K562 (cell line): ENCODE data around the gene TMEM45A.
A peak's percentile ranks its signal among the peaks of the same experiment; 100 is the strongest.

ENCODE experiments used
- CBFA2T3 ChIP-seq: fragments of 450-650 bp; IDR thresholded peaks from 2 replicates; pipeline ENCODE4 v1.6.1; 2017
- CTCF ChIP-seq, 3 experiments: IDR thresholded peaks in 2 of 3; conservative IDR thresholded peaks in 1 of 3; 2 replicates each; pipeline ENCODE4 v1.5.1; 2011 to 2012; ENCODE audit warnings: low read length in 3 of 3, mild to moderate bottlenecking in 3 of 3, control low read depth in 2 of 3, improper control_type of control experiment in 1 of 3, inconsistent platforms in 1 of 3, low read depth in 1 of 3, mixed read lengths in 1 of 3, moderate library complexity in 1 of 3; ENCODE audit not compliant: insufficient read depth in 2 of 3
- EP300 ChIP-seq: IDR thresholded peaks from 2 replicates; pipeline ENCODE4 v1.6.1; 2012; ENCODE audit warnings: low read length, improper control_type of control experiment
- GATAD2A ChIP-seq: fragments of 450-650 bp; IDR thresholded peaks from 2 replicates; pipeline ENCODE4 v1.6.1; 2017
- KDM1A ChIP-seq, 2 experiments: fragments of 450-650 bp; IDR thresholded peaks; 2 replicates each; pipeline ENCODE4 v1.6.1; 2016; ENCODE audit warnings: mild to moderate bottlenecking in 2 of 2
- POLR2AphosphoS5 ChIP-seq: IDR thresholded peaks from 2 replicates; pipeline ENCODE4 v1.6.1; 2011; ENCODE audit warnings: mild to moderate bottlenecking, low read depth, low read length, moderate library complexity; ENCODE audit not compliant: control insufficient read depth, insufficient read depth
- TAF1 ChIP-seq: IDR thresholded peaks from 2 replicates; pipeline ENCODE4 v1.6.1; 2011; ENCODE audit warnings: mild to moderate bottlenecking, low read length, moderate library complexity; ENCODE audit not compliant: insufficient read depth, control insufficient read depth, severe bottlenecking; ENCODE audit errors: extremely low read depth
- ZNF707 ChIP-seq: fragments of 250-450 bp; sonication (Bioruptor Pico); conservative IDR thresholded peaks from 2 replicates; pipeline ENCODE4 v1.8.0; 2022; ENCODE audit warnings: inconsistent platforms, mild to moderate bottlenecking, moderate library complexity
- ZNF780A ChIP-seq: fragments of 250-450 bp; sonication (Bioruptor Pico); IDR thresholded peaks from 2 replicates; pipeline ENCODE4 v1.5.0; 2021; ENCODE audit warnings: mild to moderate bottlenecking
- TF ChIP-seq, protein P1 (sequence below): IDR thresholded peaks from 3 replicates; pipeline ENCODE4 v1.6.1; 2011; ENCODE audit warnings: borderline replicate concordance, mild to moderate bottlenecking, moderate library complexity; ENCODE audit not compliant: insufficient read length; ENCODE audit errors: extremely low read depth
- TF ChIP-seq, protein P2 (sequence below): IDR thresholded peaks from 2 replicates; pipeline ENCODE4 v1.6.1; 2016; ENCODE audit warnings: missing genetic modification characterization, missing compliant biosample characterization
- TF ChIP-seq, protein P3 (sequence below): sonication (generic); formaldehyde crosslinking; IDR thresholded peaks from 2 replicates; pipeline ENCODE4 v1.8.1; 2022; ENCODE audit warnings: missing genetic modification reagents

- TF ChIP-seq ZNF780A (CRISPR knock-in tag) (no peak), EP300 (peak; percentile 13; the same call in 1 of the 2 replicates), ZNF707 (CRISPR knock-in tag) (no peak), CTCF (IDR thresholded peaks at IDR 0.05 in 2 of 3, conservative IDR thresholded peaks at IDR 0.05 in 1 of 3; ENCODE audit: insufficient read depth in 2 of 3, low read depth in 1 of 3, low read length in 3 of 3) (no peak), TAF1 (no peak), GATAD2A (no peak), KDM1A (IDR thresholded peaks at IDR 0.05) (peak; percentile 88), CBFA2T3 (peak; percentile 87), POLR2AphosphoS5 (no peak)
- TF ChIP-seq, protein P1, sequence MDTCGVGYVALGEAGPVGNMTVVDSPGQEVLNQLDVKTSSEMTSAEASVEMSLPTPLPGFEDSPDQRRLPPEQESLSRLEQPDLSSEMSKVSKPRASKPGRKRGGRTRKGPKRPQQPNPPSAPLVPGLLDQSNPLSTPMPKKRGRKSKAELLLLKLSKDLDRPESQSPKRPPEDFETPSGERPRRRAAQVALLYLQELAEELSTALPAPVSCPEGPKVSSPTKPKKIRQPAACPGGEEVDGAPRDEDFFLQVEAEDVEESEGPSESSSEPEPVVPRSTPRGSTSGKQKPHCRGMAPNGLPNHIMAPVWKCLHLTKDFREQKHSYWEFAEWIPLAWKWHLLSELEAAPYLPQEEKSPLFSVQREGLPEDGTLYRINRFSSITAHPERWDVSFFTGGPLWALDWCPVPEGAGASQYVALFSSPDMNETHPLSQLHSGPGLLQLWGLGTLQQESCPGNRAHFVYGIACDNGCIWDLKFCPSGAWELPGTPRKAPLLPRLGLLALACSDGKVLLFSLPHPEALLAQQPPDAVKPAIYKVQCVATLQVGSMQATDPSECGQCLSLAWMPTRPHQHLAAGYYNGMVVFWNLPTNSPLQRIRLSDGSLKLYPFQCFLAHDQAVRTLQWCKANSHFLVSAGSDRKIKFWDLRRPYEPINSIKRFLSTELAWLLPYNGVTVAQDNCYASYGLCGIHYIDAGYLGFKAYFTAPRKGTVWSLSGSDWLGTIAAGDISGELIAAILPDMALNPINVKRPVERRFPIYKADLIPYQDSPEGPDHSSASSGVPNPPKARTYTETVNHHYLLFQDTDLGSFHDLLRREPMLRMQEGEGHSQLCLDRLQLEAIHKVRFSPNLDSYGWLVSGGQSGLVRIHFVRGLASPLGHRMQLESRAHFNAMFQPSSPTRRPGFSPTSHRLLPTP, result no peak
- TF ChIP-seq, protein P2, sequence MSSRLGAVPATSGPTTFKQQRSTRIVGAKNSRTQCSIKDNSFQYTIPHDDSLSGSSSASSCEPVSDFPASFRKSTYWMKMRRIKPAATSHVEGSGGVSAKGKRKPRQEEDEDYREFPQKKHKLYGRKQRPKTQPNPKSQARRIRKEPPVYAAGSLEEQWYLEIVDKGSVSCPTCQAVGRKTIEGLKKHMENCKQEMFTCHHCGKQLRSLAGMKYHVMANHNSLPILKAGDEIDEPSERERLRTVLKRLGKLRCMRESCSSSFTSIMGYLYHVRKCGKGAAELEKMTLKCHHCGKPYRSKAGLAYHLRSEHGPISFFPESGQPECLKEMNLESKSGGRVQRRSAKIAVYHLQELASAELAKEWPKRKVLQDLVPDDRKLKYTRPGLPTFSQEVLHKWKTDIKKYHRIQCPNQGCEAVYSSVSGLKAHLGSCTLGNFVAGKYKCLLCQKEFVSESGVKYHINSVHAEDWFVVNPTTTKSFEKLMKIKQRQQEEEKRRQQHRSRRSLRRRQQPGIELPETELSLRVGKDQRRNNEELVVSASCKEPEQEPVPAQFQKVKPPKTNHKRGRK, result no peak
- TF ChIP-seq, protein P3, sequence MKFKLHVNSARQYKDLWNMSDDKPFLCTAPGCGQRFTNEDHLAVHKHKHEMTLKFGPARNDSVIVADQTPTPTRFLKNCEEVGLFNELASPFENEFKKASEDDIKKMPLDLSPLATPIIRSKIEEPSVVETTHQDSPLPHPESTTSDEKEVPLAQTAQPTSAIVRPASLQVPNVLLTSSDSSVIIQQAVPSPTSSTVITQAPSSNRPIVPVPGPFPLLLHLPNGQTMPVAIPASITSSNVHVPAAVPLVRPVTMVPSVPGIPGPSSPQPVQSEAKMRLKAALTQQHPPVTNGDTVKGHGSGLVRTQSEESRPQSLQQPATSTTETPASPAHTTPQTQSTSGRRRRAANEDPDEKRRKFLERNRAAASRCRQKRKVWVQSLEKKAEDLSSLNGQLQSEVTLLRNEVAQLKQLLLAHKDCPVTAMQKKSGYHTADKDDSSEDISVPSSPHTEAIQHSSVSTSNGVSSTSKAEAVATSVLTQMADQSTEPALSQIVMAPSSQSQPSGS (CRISPR knock-in tag), result no peak
Observed at GRCh38 chr3:100609305-100609704, 116.9 kb downstream of the TMEM45A start, which contains the start of gene ADGRG7.
